Stimulated activated naive CD8-positive, alpha-beta T cell treated with anti-CD3 and anti-CD28 coated beads, Interleukin-15, Interleukin-2, amounts not matched to agents 100 U/mL and 50 U/mL, for 24 hours (primary cell): ENCODE results near the gene KCNQ4.
A peak's percentile ranks its signal among the peaks of the same experiment; 100 is the strongest.

ENCODE experiments used
- ATAC-seq: fragments of 150-1000 bp; cut with Tn5 transposase; one replicate; pipeline ENCODE4 v1.10.0; 2021
- DNase-seq: peaks from one replicate; pipeline ENCODE4 v3.0.0; 2021

The KCNQ4 gene

DNA sequence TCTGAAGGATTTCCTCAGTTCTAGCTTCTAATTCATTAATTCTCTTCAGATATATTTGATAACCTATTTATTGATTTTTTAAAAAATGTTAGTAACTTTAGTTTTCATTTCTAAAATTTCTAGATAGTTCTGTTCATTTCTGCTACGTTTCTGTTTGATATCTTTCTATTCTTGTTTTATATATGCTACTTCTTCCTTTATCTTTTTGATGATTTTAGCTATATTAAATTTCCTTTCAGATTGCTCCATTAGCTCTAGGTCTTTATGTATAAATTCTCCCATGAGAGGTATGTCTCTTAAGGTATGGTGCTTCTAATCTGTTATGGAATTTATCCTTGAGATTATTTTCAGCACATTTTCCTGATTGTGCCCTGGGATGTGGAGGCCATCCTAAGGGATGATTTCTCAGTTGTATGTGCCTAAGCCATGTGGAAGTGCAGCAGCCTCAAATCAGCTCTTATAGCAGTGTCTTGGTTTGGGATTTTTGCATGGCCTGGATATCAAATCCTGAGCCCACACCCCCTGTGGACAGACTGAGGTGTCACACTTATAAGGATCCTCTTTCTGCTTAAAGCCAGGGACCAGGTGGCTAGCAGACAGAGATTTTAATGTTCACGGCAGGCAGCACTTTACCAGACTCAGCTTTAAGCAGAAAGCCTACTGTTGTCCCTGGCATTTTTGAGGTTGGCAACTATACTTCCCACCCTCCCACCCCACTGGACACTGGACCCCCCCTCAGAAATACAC lies 6.2 kb upstream of the KCNQ4 start:
- DNase-seq, result no peak

DNA sequence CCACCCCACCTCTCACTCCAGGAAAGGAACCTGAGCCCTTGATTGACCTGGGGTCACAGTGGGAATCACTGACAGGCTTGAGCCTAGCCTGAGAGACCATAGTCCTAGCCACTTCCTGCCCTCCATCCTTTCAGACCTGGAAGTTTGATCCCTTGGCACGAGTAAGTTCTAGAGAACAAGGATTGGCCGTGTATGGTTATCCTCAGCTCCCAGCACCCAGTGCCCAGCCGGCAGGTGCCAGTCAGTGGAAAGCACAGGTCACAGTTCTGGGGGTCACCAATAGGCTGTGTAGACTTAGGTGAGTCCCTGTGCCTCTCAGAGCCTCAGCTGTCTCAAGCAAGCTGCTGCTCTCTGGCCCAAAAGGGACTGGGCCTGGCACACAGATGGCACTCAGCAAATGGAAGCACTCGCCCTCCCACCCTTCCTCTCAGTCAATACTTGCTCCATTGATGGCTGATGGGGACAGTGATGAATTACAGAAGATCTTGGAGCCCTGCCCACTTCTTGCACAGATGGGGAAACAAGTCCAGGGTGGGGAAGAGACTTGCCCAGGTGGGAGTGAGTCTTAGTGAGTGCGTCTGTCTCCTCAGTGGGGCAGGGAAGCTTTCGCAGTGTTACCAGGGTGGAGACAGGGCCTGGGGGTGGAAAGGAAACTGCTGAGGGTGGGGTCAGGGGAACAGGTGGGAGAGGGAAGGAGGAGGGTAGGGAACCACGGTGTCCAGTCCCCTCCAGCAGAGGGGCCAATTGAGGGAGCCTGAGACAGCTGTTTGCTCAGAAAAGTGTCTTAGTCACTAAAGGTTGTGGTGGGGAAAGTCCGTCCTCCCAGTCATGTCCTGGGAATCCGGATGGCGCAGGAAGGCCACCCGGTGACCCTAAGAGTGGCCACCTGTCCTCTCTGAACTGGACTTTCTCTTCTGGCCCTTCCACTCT lies 2.6 kb upstream of the KCNQ4 start:
- ATAC-seq (no peak), DNase-seq (no peak)

More for the DNA sequence above, 6.2 kb upstream of the KCNQ4 start:
- no peak for ATAC-seq

DNA sequence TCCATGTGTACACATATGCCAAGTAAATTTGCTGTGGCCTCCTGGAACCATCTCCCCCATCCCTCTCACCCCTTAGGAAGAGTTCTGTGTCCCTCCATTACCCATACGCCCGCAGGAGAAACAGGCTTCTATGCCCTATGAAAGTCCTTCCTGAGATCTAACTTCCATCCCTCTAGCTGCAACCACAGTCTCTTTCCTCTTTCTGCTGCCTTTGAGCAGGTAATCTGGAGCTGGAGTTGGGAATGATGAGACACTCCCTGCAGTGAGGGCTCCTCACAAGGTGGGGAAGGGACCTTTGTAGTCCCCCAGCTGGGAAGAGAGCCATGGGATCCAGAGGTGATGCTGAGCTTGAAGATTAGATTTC lies 2.0 kb upstream of the KCNQ4 start:
- DNase-seq (no peak), ATAC-seq (no peak)

DNA sequence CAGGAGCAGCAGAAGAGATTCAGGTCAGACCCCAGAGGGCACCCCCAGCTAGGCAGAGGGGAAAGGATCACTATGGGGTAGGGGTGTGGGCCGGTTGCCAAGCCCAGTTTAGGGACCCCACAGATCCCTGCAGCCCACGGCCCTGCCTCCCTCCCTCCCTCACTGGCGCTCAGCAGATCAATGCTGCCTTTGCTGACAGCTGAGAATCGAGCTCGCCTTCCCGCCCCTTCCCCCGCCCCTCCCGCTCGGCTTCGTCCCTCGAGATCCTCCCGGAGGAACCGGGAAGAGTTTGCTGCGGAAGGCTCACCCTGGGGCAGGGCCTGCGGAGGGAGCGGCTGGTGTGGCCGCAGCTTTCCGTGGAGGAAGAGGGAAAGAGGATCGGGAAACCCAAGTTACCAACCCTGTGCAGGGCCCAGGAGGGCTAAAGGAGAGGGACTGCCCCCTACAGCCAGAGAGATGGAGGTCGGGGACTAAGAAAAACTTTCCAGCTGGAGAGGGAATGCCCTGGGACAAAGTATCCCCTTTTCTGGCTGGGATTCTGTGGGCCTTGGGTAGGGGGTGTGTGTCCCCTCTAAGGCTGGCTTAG lies 1.1 kb upstream of the KCNQ4 start:
- DNase-seq, result no peak

DNA sequence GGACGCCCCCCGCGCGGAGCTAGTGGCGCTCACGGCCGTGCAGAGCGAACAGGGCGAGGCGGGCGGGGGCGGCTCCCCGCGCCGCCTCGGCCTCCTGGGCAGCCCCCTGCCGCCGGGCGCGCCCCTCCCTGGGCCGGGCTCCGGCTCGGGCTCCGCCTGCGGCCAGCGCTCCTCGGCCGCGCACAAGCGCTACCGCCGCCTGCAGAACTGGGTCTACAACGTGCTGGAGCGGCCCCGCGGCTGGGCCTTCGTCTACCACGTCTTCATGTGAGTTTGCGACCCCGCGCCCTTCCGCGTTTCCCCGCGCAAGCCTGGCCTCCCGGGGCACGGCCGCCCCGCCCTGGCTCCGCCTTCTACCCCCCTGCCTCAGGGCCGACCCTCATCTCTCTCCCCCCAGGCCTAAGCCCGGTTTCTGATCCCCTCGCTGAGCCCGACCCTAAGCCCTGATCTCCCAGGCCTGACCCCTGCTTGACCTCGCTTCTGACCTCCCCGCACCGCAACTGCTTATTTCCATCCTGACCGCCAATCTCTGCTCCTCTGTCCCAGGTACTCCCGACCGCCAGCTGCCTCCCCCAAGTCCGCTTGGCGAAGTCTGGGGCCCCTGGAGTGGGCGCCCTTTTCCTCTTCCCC lies 669 bp downstream of the KCNQ4 start:
- no peak for ATAC-seq
- DNase-seq, result no peak

More for the DNA sequence above, 1.1 kb upstream of the KCNQ4 start:
- no peak for ATAC-seq

DNA sequence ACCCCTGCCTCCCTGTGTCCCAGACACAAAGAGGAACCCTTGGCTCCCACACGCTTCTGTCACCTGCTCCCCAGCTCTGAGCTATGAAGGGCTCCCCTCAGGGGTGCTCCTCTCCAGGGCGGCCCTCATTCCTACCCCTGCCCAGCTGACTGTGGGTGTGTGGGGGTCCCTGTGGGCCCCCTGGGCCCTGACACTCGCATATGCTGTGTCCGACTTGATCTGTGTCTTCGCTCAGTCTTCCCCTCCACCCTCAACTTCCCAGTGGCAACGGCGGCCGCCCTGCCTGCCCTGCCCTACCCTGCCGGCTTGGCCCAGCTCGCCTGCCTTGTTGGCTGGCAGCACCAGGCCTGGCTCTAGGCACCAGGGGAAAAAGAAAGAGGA lies 1.2 kb downstream of the KCNQ4 start:
- DNase-seq, result no peak
- no peak for ATAC-seq

DNA sequence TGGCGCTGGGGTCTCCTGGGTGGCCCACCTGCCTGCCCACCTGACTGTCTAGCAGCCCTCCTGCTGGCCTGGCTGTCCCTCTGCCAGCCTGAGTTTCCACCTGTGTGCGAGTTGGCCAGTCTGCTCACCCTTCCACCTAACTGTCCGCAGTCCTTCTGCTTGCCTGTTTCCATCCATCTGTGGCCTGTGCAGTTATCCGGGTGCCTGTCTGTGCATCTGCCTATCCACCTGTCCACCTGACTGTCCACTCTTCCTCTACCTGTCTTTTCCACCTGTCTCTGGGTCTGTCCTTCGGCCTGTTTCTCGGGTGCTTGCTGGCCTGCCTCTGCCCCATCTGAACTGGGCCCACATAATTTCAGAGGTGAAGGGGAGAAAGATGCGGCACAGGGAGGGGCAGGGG lies 1.9 kb downstream of the KCNQ4 start:
- ATAC-seq (no peak), DNase-seq (no peak)

DNA sequence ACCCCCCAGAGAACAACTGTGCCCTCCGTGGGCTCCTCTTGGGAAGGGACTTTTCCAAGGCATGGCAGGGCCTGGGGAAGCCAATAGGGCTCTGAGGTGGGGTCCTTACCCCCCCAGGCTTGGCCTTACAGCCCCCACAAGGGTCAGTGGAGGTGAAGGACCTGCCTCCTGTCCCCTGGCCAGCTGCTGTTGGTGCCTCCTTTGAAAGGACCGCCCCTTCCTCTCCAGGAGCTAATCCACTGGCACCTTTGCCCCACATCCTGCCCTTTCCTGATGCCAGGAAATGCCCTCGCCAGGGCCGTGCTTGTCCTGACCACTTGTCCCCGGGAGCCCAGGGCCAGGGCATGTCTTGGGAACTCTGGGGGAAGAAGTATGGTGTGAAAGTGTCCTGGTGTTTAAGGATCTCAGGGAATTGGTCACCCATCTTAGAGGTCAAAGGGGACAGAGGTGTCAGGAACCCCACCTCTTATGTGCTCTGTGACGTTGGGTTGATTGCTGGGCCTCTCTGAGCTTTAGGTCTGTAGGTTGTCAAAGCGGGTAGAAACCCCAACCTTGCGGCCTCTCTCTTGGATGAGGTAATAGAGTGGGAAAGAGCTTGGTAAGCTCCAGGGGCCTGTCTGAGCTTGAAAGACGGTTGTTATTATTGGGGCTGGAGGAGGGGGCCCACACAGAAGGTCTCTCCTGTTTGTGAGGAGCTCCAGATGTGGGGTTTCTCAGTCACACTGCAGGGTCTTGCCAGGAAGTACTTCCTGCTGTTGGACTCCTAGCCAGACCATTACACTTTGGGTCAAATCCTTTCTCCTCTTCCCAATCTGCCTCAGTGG lies 2.8 kb downstream of the KCNQ4 start:
- no peak for ATAC-seq

DNA sequence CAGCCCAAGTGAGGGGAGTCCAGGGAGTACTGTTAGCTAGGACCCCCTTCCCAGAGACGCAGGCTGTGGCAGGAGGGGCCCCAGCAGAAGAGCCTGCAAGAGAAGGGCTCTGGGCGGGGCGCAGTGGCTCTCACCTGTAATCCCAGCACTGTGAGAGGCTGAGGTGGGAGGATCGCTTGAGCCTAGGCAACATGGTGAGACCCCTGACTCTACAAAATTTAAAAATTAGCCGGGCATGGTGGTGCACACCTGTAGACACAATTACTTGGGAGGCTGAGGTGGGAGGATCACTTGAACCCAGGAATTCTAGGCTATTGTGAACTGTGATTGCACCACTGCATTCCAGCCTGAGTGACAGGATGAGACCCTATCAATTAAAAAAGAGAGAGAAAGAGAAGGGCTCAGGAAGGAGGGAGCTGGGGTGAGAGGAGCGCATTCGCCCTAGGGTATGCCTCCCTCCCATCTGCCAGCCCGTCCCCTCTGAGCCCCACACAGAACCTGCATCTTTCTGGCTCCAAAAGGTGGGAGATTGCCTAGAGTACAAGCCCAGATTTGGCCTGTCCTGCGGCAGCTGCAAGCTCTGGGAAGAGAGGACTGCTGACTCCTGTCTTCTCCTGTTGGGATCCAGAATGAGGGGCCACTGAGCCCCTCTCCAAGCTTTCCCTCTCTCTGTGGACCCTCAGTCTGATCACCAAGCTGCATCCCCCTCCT lies 3.6 kb downstream of the KCNQ4 start:
- ATAC-seq (no peak), DNase-seq (no peak)

More for the DNA sequence above, 2.8 kb downstream of the KCNQ4 start:
- no peak for DNase-seq

DNA sequence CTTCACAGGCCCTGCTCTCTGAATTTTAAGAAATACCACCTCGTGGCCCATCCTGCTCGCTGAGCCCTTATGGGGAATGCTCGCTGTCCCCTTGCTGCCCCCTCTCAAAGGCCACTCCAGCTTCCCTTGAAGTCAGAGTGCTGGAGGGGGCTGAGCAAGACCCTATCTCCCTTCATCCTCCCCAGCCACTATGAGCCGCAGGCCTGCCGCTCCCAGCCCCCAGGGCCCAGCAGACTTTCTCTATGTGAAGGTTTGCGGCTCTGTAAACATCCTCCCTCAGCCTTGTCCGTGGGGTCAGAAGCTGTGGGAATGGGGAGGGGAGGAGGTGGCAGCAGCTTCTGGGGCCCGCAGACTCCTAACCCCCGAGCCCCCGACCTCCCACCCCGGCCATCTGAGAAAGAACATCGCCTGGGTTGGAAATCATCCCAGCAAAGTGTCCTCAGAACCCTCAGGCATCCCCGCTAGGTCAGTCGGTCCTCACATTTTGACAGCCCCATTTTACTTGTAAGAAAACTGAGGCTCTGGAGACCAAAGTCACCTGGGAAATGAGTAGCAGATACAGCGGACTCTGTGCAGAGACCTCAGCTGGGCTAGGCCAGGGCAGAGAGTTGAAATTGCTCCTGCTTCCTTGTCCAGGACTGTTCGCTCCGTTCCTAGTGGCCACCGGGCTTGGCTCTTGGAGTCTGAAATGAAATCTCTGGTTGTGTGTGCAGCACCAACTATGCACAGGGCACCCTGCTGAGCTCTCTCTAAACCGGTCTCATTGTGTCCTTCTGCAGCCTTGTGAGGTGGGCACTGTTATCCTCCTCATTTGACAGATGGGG lies 4.4 kb downstream of the KCNQ4 start:
- no peak for DNase-seq

DNA sequence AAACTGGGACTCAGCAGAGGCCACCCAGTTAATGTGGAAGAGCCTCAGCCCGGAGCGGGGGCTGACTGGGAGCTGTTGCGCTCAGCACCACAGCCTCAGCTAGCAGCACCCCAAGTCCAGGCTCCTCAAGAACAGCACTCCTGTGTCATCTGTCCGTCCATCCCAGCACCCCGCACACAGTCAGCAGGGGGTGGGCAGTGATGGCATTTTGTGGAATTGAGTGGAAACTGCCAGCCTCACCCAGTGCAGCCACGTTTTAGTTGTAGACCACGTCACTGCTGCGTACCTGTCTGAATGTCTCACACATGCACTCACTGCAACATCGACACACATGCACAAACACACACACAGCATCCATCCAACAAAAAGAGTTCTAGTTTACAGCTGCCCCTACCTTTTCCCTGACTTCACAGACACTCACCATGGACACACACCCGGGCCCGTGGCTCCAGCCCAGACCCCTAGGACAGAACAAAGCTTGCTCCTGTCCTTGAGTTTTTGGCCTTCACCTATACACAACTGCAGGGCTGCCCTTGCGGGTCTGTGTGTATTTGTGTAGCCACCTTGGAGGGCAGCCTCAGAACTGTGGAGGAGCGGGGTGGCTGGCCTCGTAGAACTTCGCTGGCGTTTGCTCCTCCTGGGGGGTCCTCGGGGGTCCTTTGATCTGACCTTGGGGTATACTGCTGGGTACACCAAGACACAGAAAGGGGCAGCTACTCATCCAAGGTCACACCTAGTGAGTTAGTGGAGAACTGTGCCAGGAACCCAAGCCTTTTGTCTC lies 5.2 kb downstream of the KCNQ4 start:
- DNase-seq, result no peak
- no peak for ATAC-seq

More for the DNA sequence above, 4.4 kb downstream of the KCNQ4 start:
- no peak for ATAC-seq

DNA sequence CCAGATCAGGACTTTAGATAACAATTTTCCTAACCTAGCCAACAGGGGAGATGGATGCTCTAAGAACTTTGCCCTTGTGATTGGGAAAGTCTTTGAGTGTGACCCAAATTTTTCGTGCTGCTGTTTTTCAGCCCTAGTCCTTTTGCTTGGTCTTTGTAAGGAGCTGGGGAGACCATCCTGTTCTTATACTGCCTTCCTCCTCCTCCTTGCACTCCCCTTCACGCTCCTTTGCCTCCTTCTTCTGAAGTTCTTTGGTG lies 5.7 kb downstream of the KCNQ4 start:
- ATAC-seq (no peak), DNase-seq (no peak)

DNA sequence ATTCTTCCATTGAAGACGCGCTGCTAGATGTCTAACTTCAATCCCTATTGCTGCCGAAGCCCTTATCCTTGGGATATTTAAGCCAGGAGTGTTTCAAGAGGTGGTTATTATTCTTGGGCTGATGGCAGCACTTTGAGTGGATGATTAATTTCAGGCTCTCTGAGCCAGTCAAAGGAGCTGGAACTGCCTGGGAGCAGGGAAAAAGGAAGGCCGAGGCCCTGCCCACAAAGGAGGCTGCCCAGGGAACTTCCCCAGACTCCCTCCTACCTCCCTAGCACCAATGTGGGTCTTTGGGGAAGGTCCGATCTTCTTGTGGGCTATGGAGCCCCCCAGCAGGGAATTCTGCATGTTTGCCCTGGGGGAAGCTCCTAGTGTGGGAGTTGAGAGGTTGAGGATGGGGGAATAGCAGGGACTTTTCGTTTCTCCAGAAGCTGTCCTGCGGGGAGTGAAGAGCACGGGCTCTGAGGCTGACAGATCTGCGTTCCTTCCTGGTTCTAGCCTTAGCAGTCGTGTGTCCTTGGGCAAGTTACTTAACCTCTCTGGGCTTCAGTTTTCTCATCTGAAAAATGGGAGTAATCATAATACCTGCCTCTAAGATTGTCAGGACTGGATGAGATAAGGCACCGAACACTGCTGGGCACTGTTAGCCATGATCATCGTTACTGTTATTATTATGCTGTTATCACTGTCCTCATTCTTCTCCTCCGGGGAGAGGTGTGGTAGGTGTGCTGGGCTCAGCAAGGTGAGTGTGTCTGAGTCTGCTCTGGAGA lies 6.3 kb downstream of the KCNQ4 start:
- ATAC-seq (no peak), DNase-seq (no peak)

DNA sequence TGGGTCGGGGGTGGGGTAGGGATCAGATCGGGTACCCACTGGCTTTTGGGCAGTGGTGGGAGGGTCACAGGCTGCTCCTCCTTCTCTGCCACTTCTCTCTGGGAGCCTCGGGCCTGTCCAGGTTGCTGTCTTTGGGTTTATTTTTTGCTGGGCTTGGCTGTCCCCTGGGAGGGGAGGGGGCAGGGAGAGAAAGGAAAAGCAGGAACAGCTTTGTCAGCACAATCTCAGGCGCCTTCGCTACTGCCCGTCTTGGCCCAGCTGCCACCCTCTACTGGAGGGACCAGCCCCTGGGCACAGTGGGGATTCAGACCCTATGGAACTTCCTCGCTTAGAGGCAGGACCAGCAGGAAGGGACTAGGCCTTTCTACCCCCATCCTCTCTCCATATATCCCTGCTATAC lies 8.4 kb downstream of the KCNQ4 start:
- no peak for ATAC-seq

DNA sequence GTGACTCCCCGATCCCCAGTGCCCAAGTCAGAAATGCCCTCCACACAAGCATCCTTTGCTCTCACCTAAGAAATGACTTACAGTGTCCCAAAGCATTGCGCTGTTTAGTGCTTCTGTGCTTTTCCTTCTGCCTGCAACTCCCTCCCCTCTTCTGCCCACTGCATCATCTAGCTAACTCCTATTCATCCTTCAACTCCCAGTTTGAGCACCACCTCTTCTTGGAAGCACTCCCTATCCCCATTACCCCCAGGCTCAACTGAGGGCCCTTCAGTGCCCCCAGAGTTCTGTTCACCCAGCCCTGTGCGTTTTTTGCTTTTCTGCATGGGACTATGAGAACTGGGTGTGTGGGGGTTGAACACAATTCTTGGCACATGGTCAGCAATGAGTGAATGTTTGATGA lies 10.0 kb downstream of the KCNQ4 start:
- no peak for DNase-seq
- no peak for ATAC-seq

More for the DNA sequence above, 8.4 kb downstream of the KCNQ4 start:
- DNase-seq, result no peak

DNA sequence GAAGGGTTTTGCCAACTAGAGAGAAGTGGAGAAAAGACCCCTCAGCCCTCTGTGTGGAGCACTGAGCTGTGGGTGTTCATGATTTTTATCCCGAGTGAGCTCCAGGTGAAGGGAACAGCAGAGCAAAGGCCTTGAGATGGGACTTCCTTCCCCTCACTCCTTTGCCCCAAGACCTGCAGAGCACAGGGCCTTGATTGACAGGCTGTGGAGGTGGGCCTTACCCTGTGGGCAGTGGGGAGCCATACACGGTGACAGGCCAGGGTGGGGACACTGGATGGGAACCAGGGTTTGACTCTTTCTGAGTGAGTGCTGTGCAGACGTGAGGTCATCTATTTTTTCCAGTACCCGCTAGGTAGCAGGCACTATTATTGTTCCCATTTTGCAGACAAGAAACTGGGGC lies 10.5 kb downstream of the KCNQ4 start:
- DNase-seq, result no peak
- no peak for ATAC-seq

DNA sequence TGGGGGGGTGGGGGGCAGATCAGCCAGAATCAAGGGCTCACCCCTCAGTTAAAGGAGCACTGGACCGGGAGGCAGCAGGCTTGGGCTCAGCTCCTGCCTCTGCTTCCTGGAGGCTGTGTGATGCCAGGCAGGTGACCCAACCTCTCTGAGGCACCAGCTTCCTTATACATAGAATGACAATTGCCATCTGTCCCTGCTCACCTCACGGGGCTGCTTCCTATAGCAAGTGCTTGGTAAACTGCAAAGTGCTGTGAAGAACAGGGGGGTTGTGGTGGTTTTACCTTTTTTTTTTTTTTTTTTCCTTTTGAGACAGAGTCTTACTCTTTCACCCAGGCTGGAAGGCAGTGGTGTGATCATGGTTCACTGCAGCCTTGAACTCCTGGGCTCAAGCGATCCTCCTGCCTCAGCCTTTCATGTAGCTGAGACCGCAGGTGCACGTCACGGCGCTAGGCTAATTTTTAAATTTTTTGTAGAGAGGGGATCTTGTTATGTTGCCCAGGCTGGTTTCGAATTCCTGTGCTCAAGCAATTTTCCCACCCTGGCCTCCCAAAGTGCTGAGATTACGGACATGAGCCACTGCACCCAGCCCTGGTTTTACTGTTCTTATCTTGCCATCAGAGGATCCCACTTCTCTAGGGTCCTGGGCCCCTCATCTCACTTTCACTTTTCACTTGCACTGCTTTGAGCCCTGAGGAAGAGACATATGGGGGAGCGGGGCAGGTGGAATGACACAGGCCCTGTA lies 11.6 kb downstream of the KCNQ4 start:
- ATAC-seq, result no peak
- peak; percentile 40 for DNase-seq
